Measurements from ENCODE around the gene FOXO6.

FOXO6 gene

GRCh38 chr1:41350055-41350378, 11.2 kb upstream of the FOXO6 start:
- DNase-seq (ENCODE audit: low read depth, low spot score): no peak

DNA sequence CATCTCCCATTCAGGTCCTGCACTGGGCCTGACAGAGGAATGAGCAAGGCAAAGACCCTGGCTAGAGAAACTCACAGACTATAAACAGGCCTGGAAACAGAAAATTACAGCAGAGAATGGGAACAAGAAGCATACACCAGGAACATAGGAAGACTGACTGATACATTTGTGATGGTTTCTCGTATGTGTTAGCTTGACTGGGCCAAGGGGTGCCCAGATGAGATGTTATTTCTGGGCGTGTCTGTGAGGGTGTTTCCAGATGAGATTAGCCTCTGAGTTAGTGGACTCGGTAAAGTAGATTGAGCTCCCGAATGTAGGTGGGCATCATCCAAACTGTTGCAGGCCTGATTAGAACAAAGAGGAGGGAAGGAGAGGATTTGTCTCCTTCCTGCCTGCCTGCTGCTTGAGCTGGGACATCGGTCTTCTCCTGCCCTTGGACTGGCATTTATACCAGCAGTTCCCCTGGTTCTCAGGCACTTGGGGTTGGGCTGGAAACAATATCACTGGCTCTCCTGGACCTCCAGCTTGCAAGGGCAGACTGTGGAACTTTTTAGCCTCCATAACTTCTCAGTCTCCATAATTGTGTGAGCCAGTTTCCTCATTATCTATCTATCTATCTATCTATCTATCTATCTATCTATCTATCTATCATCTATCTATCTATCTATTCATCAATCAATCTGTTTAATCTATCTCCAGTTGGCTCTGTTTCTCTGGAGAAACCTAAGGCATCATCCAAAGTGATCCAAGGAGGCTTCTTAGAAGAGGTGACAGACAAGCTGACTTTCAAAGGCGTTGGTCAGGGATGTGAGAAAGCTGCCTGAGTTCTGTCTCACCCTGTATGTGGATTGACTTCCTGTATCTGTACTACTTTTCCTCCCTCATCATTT, 9.7 kb upstream of the FOXO6 start:
- no peak for DNase-seq (ENCODE audit: low read depth, low spot score)

DNA sequence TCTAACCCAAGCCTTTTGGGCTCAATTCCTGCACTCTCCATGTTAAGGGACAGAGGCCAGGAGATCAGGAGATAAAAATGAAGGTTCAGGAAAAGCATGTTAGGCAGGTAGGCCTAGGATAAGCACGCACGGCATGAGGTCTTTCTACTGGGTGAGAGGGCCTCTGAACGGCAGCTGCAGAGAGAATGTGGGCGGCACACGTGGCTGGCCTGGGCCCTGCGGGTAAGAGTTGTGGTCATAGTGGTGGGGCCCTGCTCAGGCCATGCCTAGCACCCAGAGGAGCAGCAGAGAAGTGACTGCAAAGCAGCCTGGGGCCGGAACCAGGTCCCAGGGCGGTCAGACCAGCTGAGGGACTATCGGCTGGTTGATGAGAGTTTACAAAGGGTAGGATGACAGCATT, 7.5 kb upstream of the FOXO6 start:
- no peak for DNase-seq (ENCODE audit: low read depth, low spot score)

DNA sequence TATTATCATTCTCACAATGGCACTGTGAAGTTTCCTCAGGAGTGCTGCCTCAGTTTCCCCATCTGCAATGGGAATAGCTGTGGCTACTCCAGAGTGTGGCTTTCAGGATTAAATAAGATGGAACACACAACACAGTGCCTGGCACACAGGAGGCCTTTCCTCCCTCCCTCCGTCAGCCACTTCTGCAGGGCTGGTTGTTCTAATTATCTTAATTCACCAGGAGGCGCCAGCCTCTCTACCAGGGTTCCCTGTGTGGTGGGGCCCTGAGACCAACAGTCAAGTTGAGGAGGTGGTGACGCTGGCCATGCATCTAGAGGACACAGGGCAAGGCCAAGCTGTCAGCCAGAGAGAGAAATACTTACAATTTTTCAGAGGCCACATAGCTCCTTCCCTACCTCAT, 6.3 kb upstream of the FOXO6 start:
- DNase-seq (ENCODE audit: low read depth, low spot score): no peak

GRCh38 chr1:41355356-41355755, 5.9 kb upstream of the FOXO6 start:
- DNase-seq (ENCODE audit: low read depth, low spot score): no peak

GRCh38 chr1:41355761-41356160, 5.5 kb upstream of the FOXO6 start:
- DNase-seq (ENCODE audit: low read depth, low spot score): no peak

GRCh38 chr1:41356752-41357151, 4.5 kb upstream of the FOXO6 start:
- no peak for DNase-seq (ENCODE audit: low read depth, low spot score)

- no peak for DNase-seq (ENCODE audit: low read depth, low spot score)
Observed at GRCh38 chr1:41357451-41358101, 3.7 kb upstream of the FOXO6 start.

GRCh38 chr1:41358131-41359021, 2.9 kb upstream of the FOXO6 start:
- no peak for DNase-seq (ENCODE audit: low read depth, low spot score)

- DNase-seq (ENCODE audit: low read depth, low spot score): no peak
Observed at GRCh38 chr1:41359211-41360073, 1.8 kb upstream of the FOXO6 start.

- no peak for DNase-seq (ENCODE audit: low read depth, low spot score)
Observed at GRCh38 chr1:41360074-41360785, 1.0 kb upstream of the FOXO6 start.

- DNase-seq (ENCODE audit: low read depth, low spot score): no peak
Observed at GRCh38 chr1:41361495-41362356, 492 bp downstream of the FOXO6 start.

- no peak for DNase-seq (ENCODE audit: low read depth, low spot score)
Observed at GRCh38 chr1:41362357-41362721, 1.1 kb downstream of the FOXO6 start.

- DNase-seq (ENCODE audit: low read depth, low spot score): no peak
Observed at GRCh38 chr1:41362749-41363590, 1.7 kb downstream of the FOXO6 start.

DNA sequence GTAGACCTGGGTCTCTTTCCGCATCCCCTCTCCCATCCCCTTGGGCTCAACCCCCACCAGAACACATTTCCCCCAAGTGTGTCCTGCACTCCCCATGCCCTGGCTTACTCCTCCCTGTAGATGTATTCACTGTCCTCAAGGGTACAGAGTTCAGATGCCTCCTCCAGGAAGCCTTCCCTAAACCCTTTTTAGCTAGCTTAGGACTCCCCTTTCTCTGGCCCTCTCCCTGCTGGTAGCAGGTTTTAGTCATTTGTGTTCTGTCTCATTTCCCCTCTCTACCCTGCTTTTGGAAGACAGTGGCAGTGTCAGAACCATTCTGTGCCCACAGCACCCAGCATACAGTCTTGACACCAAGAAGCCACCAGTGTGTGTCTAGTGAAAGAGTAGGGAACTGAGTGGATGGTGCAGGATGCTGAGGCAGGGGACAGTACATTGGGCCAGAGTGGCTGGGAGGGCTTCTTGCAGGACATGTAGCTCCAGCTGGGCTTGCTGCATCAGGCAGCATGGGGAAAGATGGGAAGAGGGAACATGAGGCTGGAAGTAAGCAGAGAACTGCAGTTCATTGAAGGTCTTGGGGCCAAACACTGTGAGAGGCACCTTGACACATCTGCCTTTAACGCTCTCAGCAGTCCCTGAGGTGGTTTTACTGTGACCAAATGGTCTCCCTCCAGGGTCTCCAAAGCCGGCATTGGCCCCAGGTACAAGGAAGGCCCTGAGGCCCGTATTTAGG, 2.5 kb downstream of the FOXO6 start:
- DNase-seq (ENCODE audit: low read depth, low spot score): no peak

GRCh38 chr1:41364442-41365319, 3.4 kb downstream of the FOXO6 start:
- DNase-seq (ENCODE audit: low read depth, low spot score): no peak

- no peak for DNase-seq (ENCODE audit: low read depth, low spot score)
Observed at GRCh38 chr1:41365320-41365633, 4.0 kb downstream of the FOXO6 start.
